HL-60 (cell line): ENCODE measurements around the gene ADAM15.

Source experiments
- CTCF ChIP-seq: IDR thresholded peaks from one replicate; pipeline ENCODE4 v1.5.1; 2011; ENCODE audit warnings: low read length, control low read depth, inconsistent platforms; ENCODE audit not compliant: insufficient read depth
- GABPA ChIP-seq: IDR thresholded peaks from 2 replicates; pipeline ENCODE4 v1.6.1; 2012; ENCODE audit warnings: low read depth
- POLR2AphosphoS5 ChIP-seq: IDR thresholded peaks from 2 replicates; pipeline ENCODE4 v1.6.1; 2012; ENCODE audit warnings: low read depth
- REST ChIP-seq: IDR thresholded peaks from 2 replicates; pipeline ENCODE4 v1.6.1; 2012; ENCODE audit warnings: low read depth; ENCODE audit not compliant: insufficient replicate concordance

- TF ChIP-seq CTCF (peak; percentile 18), POLR2AphosphoS5 (no peak), GABPA (no peak), REST (no peak)
These were observed 43.0 kb downstream of the ADAM15 start for GRCh38 chr1:155093911-155094621.
